ENCODE results near the gene KRT36. TPM values are rescaled to one million over a fixed set of nuclear protein-coding genes. Genes with fewer than 3 reads are reported as not detected.

KRT36 gene
- total RNA-seq, 2 experiments from 2014 or later: not detected

GRCh38 chr17:41476866-41477815 is 12.6 kb downstream of the KRT36 start:
- no peaks in the 10 kb centered on the region for H3K9me3 Mint-ChIP-seq
- peaks cover 4% of the 10 kb centered on the region for H3K27me3 Mint-ChIP-seq
- H3K36me3 Mint-ChIP-seq (ENCODE audit: low read depth): no peaks in the 10 kb centered on the region
- H3K4me1 Mint-ChIP-seq: no peaks in the 10 kb centered on the region
- no peak for DNase-seq
- ChIA-PET CTCF (interaction anchor here (1.1 kb wide), 1 partner anchor 21 kb away, joined by 3 read pairs; no protein-coding TSS in a partner anchor), POLR2A (no interaction called here)
- no peak overlapping the region for H3K27ac Mint-ChIP-seq
- no peak overlapping the region for H3K4me3 Mint-ChIP-seq

- Mint-ChIP-seq H3K9me3 (no peaks in the 10 kb centered on the region), H3K4me3 (no peak overlapping the region), H3K36me3 (ENCODE audit: low read depth) (no peaks in the 10 kb centered on the region), H3K4me1 (no peaks in the 10 kb centered on the region), H3K27ac (no peak overlapping the region), H3K27me3 (peaks cover 8% of the 10 kb centered on the region)
- CTCF ChIA-PET: no interaction called here
- DNase-seq: no peak
- POLR2A ChIA-PET: no interaction called here
Observed at GRCh38 chr17:41475421-41475820, 14.3 kb downstream of the KRT36 start.

DNA sequence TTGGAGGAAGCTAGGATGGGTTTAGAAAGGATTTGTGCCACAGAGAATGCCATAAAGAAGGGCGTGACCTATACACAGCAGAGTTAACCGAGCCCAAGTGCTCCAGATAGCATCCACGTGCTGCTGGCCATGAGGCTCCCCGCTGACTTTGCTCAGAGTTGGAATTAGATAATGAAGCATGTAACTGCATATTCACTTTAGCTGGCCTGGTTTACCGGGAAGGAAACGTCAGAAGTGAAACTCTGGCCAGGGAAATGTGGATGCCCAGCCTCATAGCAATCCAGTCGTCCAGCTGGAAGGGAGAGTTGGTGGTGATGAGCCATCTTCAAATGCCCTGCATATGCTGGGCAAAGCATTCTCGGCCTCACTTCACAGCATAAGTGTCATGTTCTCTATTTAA is 14.8 kb downstream of the KRT36 start:
- Mint-ChIP-seq H3K4me1 (no peaks in the 10 kb centered on the region), H3K36me3 (ENCODE audit: low read depth) (no peaks in the 10 kb centered on the region), H3K4me3 (no peak overlapping the region), H3K27ac (no peak overlapping the region), H3K27me3 (peaks cover 8% of the 10 kb centered on the region), H3K9me3 (no peaks in the 10 kb centered on the region)
- DNase-seq: no peak
- ChIA-PET POLR2A (no interaction called here), CTCF (interaction anchor here (1.4 kb wide), 1 partner anchor 74 kb away, joined by 3 read pairs; no protein-coding TSS in a partner anchor)

DNA sequence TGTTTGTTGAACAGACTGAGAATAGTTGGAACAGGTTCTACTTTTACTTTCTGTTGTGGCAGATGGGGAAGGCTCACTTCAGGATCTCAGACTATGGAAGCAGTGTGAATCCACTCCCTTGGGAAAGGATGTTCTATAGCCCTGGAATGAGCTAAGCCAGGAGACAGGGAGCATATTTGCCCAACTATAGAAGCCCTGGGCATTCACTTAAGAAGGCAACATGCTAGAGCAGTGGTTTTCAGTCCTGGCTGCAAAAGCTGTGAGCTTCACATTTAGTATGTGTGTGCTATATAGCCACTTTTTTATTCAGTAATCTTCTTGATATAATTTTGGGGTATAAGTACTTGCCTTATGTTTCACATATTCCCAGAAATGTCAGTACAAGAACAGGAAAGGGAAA is 21.4 kb downstream of the KRT36 start:
- Mint-ChIP-seq H3K27me3 (peaks cover 8% of the 10 kb centered on the region), H3K4me3 (no peak overlapping the region), H3K4me1 (no peaks in the 10 kb centered on the region), H3K27ac (no peak overlapping the region), H3K9me3 (no peaks in the 10 kb centered on the region), H3K36me3 (ENCODE audit: low read depth) (no peaks in the 10 kb centered on the region)
- ChIA-PET CTCF (no interaction called here), POLR2A (no interaction called here)
- DNase-seq: no peak

DNA sequence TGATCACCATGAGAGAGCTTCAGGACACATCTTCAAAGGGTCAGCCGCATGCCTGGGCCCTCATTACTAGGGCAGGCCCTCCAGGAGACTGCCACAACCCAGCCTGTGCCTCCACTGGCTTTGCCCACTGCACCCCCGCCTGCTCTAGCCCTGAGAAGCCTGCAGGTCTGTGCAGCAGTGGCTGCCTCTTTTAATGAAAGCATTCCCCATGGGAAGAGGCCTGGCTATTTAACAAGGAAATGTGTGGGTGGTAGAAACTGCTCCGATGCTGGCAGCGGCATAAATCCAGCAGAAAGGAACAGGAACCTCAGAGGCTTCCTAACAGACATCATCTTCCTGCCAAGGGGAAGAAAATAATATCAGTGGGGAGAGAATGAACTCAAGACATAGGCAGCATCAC is 22.1 kb downstream of the KRT36 start:
- DNase-seq: no peak
- Mint-ChIP-seq H3K4me1 (no peaks in the 10 kb centered on the region), H3K27ac (no peak overlapping the region), H3K36me3 (ENCODE audit: low read depth) (no peaks in the 10 kb centered on the region), H3K27me3 (peaks cover 6% of the 10 kb centered on the region), H3K4me3 (no peak overlapping the region), H3K9me3 (no peaks in the 10 kb centered on the region)
- CTCF ChIA-PET: no interaction called here
- POLR2A ChIA-PET: no interaction called here

- no peaks in the 10 kb centered on the region for H3K4me1 Mint-ChIP-seq
- no peaks in the 10 kb centered on the region for H3K36me3 Mint-ChIP-seq (ENCODE audit: low read depth)
- DNase-seq: no peak
- CTCF ChIA-PET: no interaction called here
- H3K9me3 Mint-ChIP-seq: no peaks in the 10 kb centered on the region
- POLR2A ChIA-PET: no interaction called here
- H3K27ac Mint-ChIP-seq: no peak within 1 kb of the TSS
- H3K27me3 Mint-ChIP-seq: peaks cover 6% of the 10 kb centered on the region
- no peak within 1 kb of the TSS for H3K4me3 Mint-ChIP-seq
Observed at GRCh38 chr17:41466988-41467387, 22.7 kb downstream of the KRT36 start, which contains the start of gene KRT32. Gene KRT32, minus strand, starts transcription at chr17:41467386. Its CDS starts 61 bp downstream, at chr17:41467325.

DNA sequence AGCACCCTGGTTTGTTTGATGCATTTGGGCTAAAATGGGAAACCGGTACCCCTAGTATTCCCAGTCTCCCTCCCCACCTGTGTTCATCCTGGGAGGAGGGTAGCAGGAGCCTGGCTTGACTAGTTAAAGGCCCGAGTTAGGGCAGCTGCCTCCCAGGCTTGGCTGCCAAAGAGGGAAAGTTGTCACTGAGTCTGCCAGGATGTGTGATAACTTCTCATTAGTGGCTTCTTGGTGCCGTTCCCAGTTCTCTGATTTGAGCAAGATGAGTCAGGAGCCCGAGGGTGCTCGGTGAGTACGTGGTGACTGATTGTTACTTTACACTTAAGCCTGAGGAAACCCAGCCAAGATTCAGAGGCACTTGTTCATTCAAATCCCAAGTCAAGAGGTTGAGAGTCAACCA is 25.0 kb downstream of the KRT36 start:
- Mint-ChIP-seq H3K9me3 (no peaks in the 10 kb centered on the region), H3K4me1 (no peaks in the 10 kb centered on the region), H3K4me3 (no peak overlapping the region), H3K36me3 (ENCODE audit: low read depth) (no peaks in the 10 kb centered on the region), H3K27ac (no peak overlapping the region), H3K27me3 (peaks cover 3% of the 10 kb centered on the region)
- DNase-seq: no peak
- CTCF ChIA-PET: no interaction called here
- POLR2A ChIA-PET: no interaction called here

- ChIA-PET CTCF (interaction anchor here (1.2 kb wide), 1 partner anchor 85 kb away, joined by 4 read pairs; no protein-coding TSS in a partner anchor), POLR2A (no interaction called here)
- no peaks in the 10 kb centered on the region for H3K36me3 Mint-ChIP-seq (ENCODE audit: low read depth)
- H3K4me1 Mint-ChIP-seq: no peaks in the 10 kb centered on the region
- H3K27me3 Mint-ChIP-seq: peaks cover 3% of the 10 kb centered on the region
- no peak overlapping the region for H3K27ac Mint-ChIP-seq
- H3K4me3 Mint-ChIP-seq: no peak overlapping the region
- DNase-seq: no peak
- H3K9me3 Mint-ChIP-seq: no peaks in the 10 kb centered on the region
Observed at GRCh38 chr17:41464173-41464572, 25.5 kb downstream of the KRT36 start.

DNA sequence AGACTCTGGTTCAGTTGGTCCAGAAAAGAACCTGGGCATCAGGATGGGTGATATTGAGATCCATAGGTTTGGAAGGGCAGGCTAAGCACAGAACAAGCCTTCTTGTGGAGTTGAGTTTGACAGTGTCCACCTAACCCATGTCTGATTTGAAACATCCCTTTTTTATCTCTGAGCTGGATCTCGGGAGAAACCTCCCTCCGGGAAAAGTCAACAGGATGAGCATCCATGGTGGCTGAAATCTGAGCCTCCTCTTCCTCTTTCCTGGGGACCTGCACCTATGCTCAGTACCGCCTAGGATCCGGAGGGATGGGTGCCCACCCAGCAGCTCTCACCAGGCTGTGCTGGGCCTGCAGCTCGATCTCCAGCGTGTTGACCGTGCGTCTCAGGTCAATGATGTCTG is 26.0 kb downstream of the KRT36 start:
- Mint-ChIP-seq H3K4me3 (no peak overlapping the region), H3K4me1 (no peaks in the 10 kb centered on the region), H3K27ac (no peak overlapping the region), H3K9me3 (no peaks in the 10 kb centered on the region), H3K27me3 (peaks cover 3% of the 10 kb centered on the region), H3K36me3 (ENCODE audit: low read depth) (no peaks in the 10 kb centered on the region)
- DNase-seq: no peak
- ChIA-PET CTCF (interaction anchor here (1.2 kb wide), 1 partner anchor 86 kb away, joined by 4 read pairs; no protein-coding TSS in a partner anchor), POLR2A (no interaction called here)

DNA sequence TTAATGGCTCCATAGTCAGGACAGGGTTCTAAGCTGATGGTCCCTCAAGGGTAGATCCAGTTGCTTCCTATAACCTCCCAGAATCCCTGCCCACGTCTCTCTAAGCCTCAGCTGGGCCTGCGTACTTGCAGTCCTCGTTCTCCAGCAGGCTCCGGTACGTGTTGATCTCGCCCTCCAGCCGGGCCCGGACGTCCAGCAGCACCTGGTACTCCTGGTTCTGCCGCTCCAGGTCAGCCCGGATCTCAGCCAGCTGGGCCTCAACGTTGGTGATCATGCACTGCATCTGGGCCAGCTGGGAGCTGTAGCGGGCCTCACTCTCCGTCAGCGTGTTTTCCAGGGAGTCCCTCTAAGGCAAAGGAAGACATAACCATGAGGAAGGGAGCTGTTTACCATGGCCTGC is 27.0 kb downstream of the KRT36 start:
- no peaks in the 10 kb centered on the region for H3K4me1 Mint-ChIP-seq
- H3K36me3 Mint-ChIP-seq (ENCODE audit: low read depth): no peaks in the 10 kb centered on the region
- POLR2A ChIA-PET: no interaction called here
- H3K27me3 Mint-ChIP-seq: peaks cover 1% of the 10 kb centered on the region
- CTCF ChIA-PET: interaction anchor here (0.7 kb wide), 1 partner anchor 114 kb away, joined by 4 read pairs; no protein-coding TSS in a partner anchor
- no peaks in the 10 kb centered on the region for H3K9me3 Mint-ChIP-seq
- DNase-seq: no peak
- no peak overlapping the region for H3K4me3 Mint-ChIP-seq
- H3K27ac Mint-ChIP-seq: no peak overlapping the region

DNA sequence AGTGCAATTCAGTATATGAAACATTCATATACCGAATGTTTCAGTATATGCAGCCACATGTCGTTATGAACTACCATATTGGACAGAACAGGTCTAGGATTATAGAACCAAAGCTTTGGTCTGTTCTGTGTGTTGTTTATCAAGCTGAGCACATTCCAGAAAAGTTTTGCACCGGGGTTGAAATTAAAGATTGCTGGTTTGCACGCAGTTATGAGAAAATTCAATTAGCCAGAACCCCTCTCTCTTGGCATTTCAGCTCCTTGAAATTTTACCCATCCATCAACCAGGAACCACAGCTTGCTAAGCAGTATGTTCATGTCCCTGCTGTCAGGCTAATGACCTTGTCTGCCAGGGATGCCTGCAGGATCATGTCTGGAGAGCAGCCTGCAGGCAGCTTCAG is 32.0 kb downstream of the KRT36 start:
- no peaks in the 10 kb centered on the region for H3K36me3 Mint-ChIP-seq (ENCODE audit: low read depth)
- no peak overlapping the region for H3K27ac Mint-ChIP-seq
- no peaks in the 10 kb centered on the region for H3K4me1 Mint-ChIP-seq
- H3K9me3 Mint-ChIP-seq: no peaks in the 10 kb centered on the region
- H3K27me3 Mint-ChIP-seq: no peaks in the 10 kb centered on the region
- ChIA-PET CTCF (no interaction called here), POLR2A (no interaction called here)
- no peak for DNase-seq
- H3K4me3 Mint-ChIP-seq: no peak overlapping the region

GRCh38 chr17:41456204-41456603 is 33.5 kb downstream of the KRT36 start:
- no peaks in the 10 kb centered on the region for H3K4me1 Mint-ChIP-seq
- H3K36me3 Mint-ChIP-seq (ENCODE audit: low read depth): no peaks in the 10 kb centered on the region
- no peaks in the 10 kb centered on the region for H3K27me3 Mint-ChIP-seq
- CTCF ChIA-PET: no interaction called here
- POLR2A ChIA-PET: no interaction called here
- H3K27ac Mint-ChIP-seq: no peak overlapping the region
- no peak for DNase-seq
- no peaks in the 10 kb centered on the region for H3K9me3 Mint-ChIP-seq
- H3K4me3 Mint-ChIP-seq: no peak overlapping the region

DNA sequence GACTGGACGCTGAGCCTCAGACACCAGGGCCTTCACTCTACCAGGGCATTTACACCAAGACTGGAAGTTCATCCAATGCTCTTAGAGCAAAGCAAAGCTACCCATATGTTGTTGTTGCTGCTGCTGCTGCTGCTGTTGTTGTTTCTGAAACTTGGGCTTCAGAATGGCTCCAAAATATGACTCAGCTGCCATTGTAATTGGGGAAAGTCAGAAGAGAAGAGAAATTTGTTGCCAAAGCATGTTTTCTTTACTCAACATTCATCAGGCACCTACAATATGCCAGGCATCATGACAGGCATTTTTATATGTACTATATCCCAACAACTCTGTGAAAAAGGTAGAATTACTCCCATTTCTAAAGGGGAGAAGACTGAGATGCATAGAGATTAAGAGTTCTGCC is 34.5 kb downstream of the KRT36 start:
- Mint-ChIP-seq H3K9me3 (no peaks in the 10 kb centered on the region), H3K27ac (no peak overlapping the region), H3K4me3 (no peak overlapping the region), H3K27me3 (no peaks in the 10 kb centered on the region), H3K4me1 (no peaks in the 10 kb centered on the region), H3K36me3 (ENCODE audit: low read depth) (no peaks in the 10 kb centered on the region)
- ChIA-PET CTCF (no interaction called here), POLR2A (no interaction called here)
- no peak for DNase-seq

DNA sequence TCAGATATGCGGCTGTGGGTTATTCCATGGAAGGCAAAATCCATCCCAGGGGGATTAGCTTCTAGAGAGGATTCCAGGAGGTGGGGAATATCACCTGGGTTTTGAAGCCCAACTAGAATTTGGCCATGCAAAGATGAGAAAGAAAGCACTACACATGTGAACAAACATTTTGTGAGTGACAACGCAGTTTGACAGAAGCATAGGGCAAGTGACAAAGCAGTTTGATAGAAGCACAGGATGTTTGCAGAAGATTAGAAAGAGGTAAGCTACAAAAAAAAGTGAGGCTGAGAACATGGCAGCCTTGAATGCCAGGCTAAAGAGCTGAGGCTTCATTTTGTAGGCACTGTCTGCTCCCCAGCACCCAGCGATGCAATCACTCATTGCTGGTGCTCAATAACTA is 36.6 kb downstream of the KRT36 start:
- no peak overlapping the region for H3K4me3 Mint-ChIP-seq
- ChIA-PET POLR2A (no interaction called here), CTCF (no interaction called here)
- no peak for DNase-seq
- H3K36me3 Mint-ChIP-seq (ENCODE audit: low read depth): no peaks in the 10 kb centered on the region
- H3K4me1 Mint-ChIP-seq: no peaks in the 10 kb centered on the region
- no peaks in the 10 kb centered on the region for H3K9me3 Mint-ChIP-seq
- H3K27me3 Mint-ChIP-seq: no peaks in the 10 kb centered on the region
- no peak overlapping the region for H3K27ac Mint-ChIP-seq

All from activated CD4-positive, alpha-beta memory T cell treated with anti-CD3 and anti-CD28 coated beads, Interleukin-2, amount 10 ng/mL, durations not matched to agents 7 days and 5 days (primary cell).